SU-DHL-6 (cell line): ENCODE data around the gene HSPA12A.

Experiments used
- CTCF ChIP-seq: fragments of 200-600 bp; sonication (generic); IDR thresholded peaks from one replicate; pipeline ENCODE4 v1.5.1; 2017; ENCODE audit warnings: antibody characterized with exemption, mild to moderate bottlenecking, low read length, moderate library complexity; ENCODE audit not compliant: insufficient read depth, poor library complexity, severe bottlenecking
- EZH2phosphoT487 ChIP-seq: fragments of 200-600 bp; sonication (generic), shearing (Covaris generic); conservative IDR thresholded peaks from 2 replicates; pipeline ENCODE4 v1.6.1; 2018; ENCODE audit warnings: mild to moderate bottlenecking, antibody characterized with exemption, low read length, moderate library complexity, mixed read lengths

GRCh38 chr10:116713846-116714245 lies 28.5 kb downstream of the HSPA12A start:
- no peak for TF ChIP-seq CTCF
- TF ChIP-seq EZH2phosphoT487 = no peak
